HEK293T (cell line): ENCODE data around the gene RCOR3.

Experiments used
- FOXK2 ChIP-seq: fragments of 450-650 bp; IDR thresholded peaks from 2 replicates; pipeline ENCODE4 v1.6.1; 2016; ENCODE audit warnings: mild to moderate bottlenecking
- FOXM1 ChIP-seq: fragments of 450-650 bp; IDR thresholded peaks from 2 replicates; pipeline ENCODE4 v1.6.1; 2017; ENCODE audit warnings: mild to moderate bottlenecking, borderline replicate concordance
- LEF1 ChIP-seq: fragments of 450-650 bp; IDR thresholded peaks from 2 replicates; pipeline ENCODE4 v1.6.1; 2017; ENCODE audit warnings: mild to moderate bottlenecking, borderline replicate concordance
- NFRKB ChIP-seq: fragments of 450-650 bp; IDR thresholded peaks from 2 replicates; pipeline ENCODE4 v1.6.1; 2016; ENCODE audit warnings: mild to moderate bottlenecking, moderate library complexity
- PKNOX1 ChIP-seq: fragments of 450-650 bp; IDR thresholded peaks from 2 replicates; pipeline ENCODE4 v1.6.1; 2016
- SP1 ChIP-seq: fragments of 450-650 bp; IDR thresholded peaks from 2 replicates; pipeline ENCODE4 v1.6.1; 2017
- SUZ12 ChIP-seq: fragments of 450-650 bp; IDR thresholded peaks from 2 replicates; pipeline ENCODE4 v1.6.1; 2016; ENCODE audit warnings: mild to moderate bottlenecking

GRCh38 chr1:211352465-211352864 is 93.3 kb downstream of the RCOR3 start:
- TF ChIP-seq SP1, result no peak
- TF ChIP-seq NFRKB, result no peak
- no peak for TF ChIP-seq FOXM1
- TF ChIP-seq PKNOX1, result no peak
- no peak for TF ChIP-seq LEF1
- no peak for TF ChIP-seq SUZ12
- TF ChIP-seq FOXK2, result no peak
